Renal cortical epithelial cell (primary cell): Measurements from ENCODE around the gene LONRF2. TPM values are rescaled to one million over a fixed set of nuclear protein-coding genes. Genes with fewer than 3 reads are reported as not detected.

Experiments
- DNase-seq: peaks from one replicate; pipeline ENCODE4 v3.0.0-alpha.2; 2011; ENCODE audit warnings: low read depth
- total RNA-seq: library from RNA; depleted of rRNA; stranded (reverse); fragments of >200 nt; gene quantifications from 2 replicates; pipeline ENCODE4 v1.2.3, GENCODE V29; 2014

LONRF2 gene
- total RNA-seq, 1 donor from 2014 or later: 0.35 TPM

- DNase-seq: no peak
These were observed 86.1 kb downstream of the LONRF2 start for GRCh38 chr2:100236166-100236565.

DNA sequence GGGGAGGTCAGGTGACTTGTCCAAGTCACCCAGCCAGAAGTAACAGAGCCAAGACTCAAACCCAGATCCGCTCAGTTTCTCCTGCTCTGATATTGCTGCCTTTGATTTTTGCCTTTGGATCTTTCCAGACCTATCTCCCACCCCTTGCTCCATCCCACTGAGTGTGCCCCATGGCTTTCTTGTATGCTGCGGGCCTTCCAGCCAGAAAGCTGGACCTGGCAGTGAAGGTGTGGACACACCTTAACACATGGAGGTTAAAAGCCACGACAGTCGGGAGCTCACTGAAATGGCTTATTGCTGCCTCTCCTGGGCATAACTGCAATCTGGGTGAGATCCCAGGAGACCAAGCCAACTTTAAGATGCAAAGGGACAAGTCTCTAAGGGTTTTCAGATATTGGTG is 86.7 kb downstream of the LONRF2 start:
- no peak for DNase-seq

DNA sequence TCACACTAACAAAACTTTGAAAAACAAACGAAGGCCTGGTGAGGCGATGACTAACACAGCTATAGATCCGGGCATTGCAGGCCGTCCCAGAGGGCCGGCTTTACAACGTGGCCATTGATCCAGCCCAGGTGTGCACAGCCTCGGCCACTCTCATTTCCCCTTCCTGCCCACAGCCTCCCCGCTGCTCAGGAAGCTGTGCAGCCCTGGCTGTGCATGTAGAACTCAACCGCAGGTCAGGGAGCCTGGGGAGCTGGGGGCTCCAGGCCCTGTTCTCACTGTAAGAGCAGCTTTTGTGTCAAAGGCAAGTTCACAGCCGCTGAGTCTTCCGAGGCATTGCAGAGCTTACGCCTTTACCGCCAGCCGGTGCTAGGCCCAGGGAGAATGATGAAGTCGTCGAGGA is 87.2 kb downstream of the LONRF2 start:
- DNase-seq: no peak

DNA sequence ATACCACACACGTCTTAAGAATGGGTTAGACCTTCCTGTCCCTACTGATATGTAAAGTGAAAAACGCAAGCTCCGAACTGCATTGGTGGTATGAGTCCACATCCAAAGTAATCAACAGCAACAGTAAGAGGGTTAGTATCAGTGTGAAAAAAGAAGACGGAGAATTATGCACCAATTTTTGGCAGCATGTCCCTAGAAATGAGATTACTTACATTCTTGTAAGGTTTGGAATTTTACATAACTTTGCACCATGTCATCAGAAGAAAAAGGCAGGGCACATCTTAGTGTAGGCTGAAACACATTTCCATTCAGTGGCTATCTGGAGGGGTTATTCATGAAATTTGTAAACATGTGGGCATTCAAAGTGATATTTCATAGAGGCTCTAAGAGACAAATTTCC is 88.2 kb downstream of the LONRF2 start:
- no peak for DNase-seq

GRCh38 chr2:100233061-100233460 is 89.2 kb downstream of the LONRF2 start:
- no peak for DNase-seq

GRCh38 chr2:100230754-100231153 is 91.5 kb downstream of the LONRF2 start:
- no peak for DNase-seq

GRCh38 chr2:100228967-100229366 is 93.3 kb downstream of the LONRF2 start:
- DNase-seq: no peak

DNA sequence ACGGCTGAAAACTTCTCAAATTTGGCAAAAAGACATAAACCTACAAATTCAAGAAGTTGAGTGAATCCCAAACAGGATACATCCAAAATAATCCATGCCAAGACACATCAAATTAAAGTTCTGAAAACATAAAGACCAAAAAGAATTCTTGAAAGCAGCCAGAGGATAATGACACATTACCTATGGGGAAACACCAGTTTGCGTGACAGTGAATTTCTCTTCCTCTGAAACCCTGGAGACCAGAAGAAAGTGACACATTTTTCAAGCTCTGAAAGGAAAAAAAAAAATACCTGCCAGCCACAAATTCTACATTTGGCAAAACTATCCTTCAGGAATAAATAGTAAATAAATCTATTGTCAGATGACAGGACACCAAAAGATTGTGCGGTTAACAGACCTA is 93.9 kb downstream of the LONRF2 start:
- DNase-seq: no peak

GRCh38 chr2:100224988-100225710 is 97.2 kb downstream of the LONRF2 start:
- DNase-seq: no peak

DNA sequence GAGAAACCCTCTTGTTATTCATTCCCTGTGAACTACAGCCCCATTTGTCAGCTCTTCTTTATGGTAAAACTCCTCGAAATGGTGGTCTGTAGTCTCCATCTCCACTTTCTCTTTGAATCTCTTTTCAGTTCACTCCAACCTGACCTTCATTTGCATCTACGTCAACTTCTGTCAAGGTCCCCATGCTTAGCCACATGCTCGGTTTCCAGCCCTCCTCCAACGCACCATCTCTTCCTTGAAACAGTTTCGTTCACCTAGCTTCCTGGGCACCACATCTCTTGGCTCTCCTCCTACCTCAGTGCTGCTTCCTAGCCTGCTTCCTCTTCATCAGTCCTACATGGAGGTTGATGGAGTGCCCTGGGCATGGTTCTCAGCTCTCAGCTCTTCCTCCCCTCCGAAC is 98.8 kb downstream of the LONRF2 start:
- no peak for DNase-seq

Other genes with a start within 250 kb of the LONRF2 start
- gene AFF3, start 179.9 kb downstream of the LONRF2 start, total RNA-seq: 0.10 TPM in 1 of 2 replicates, not detected in the other
- gene CHST10, start 95.2 kb upstream of the LONRF2 start, total RNA-seq: 11.3 and 18.2 TPM in 2 replicates
- not detected in 2 replicates for gene NMS, start 148.0 kb upstream of the LONRF2 start, total RNA-seq
- 20.5 and 20.6 TPM in 2 replicates for gene PDCL3, start 240.5 kb upstream of the LONRF2 start, total RNA-seq